Neural cell (in vitro differentiated cells): Measurements from ENCODE around the gene SLC6A6. TPM values are rescaled to one million over a fixed set of nuclear protein-coding genes. Genes with fewer than 3 reads are reported as not detected.

Experiments
- H2AFZ ChIP-seq: fragments of 200-600, 300-800 bp; sonication (generic), shearing (Covaris generic); 2 replicates; pipeline ENCODE4 v1.6.0; 2014; ENCODE audit warnings: low read depth, mild to moderate bottlenecking, antibody characterized with exemption, low read length, moderate library complexity
- H3F3A ChIP-seq: fragments of 200-600 bp; shearing (Covaris generic); 2 replicates; pipeline ENCODE4 v1.6.1; 2016; ENCODE audit warnings: mild to moderate bottlenecking, moderate library complexity, mixed read lengths, antibody characterized with exemption, low read length; ENCODE audit not compliant: insufficient read depth, poor library complexity, severe bottlenecking
- H3K27ac ChIP-seq: fragments of 200-600, 300-800 bp; sonication (generic), shearing (Covaris generic); 2 replicates; pipeline ENCODE4 v1.5.1; 2014; ENCODE audit warnings: mild to moderate bottlenecking, low read length, moderate library complexity
- H3K27me3 ChIP-seq: fragments of 300-800, 200-600 bp; sonication (generic), shearing (Covaris generic); 2 replicates; pipeline ENCODE4 v1.6.0; 2014; ENCODE audit warnings: mild to moderate bottlenecking, low read depth, low read length, moderate library complexity; ENCODE audit not compliant: insufficient read depth
- H3K36me3 ChIP-seq: fragments of 300-800, 200-600 bp; sonication (generic), shearing (Covaris generic); 2 replicates; pipeline ENCODE4 v1.5.1; 2014; ENCODE audit warnings: mild to moderate bottlenecking, antibody characterized with exemption, low read length, moderate library complexity; ENCODE audit not compliant: insufficient read depth
- H3K4me2 ChIP-seq: fragments of 300-800, 200-600 bp; sonication (generic), shearing (Covaris generic); 2 replicates; pipeline ENCODE4 v1.6.0; 2014; ENCODE audit warnings: mild to moderate bottlenecking, low read length
- H3K4me3 ChIP-seq: fragments of 300-800, 200-600 bp; sonication (generic), shearing (Covaris generic); 2 replicates; pipeline ENCODE4 v1.5.1; 2014; ENCODE audit warnings: mild to moderate bottlenecking, low read length, moderate library complexity
- H3K79me2 ChIP-seq: fragments of 200-600 bp; shearing (Covaris generic); replicated peaks from 2 replicates; pipeline ENCODE4 v1.6.0; 2014; ENCODE audit warnings: mild to moderate bottlenecking, low read length, moderate library complexity; ENCODE audit not compliant: insufficient read depth
- H3K9ac ChIP-seq: fragments of 300-800, 200-600 bp; sonication (generic), shearing (Covaris generic); 2 replicates; pipeline ENCODE4 v1.6.1; 2016; ENCODE audit warnings: mild to moderate bottlenecking, low read length, mixed read lengths
- H3K9me2 ChIP-seq: fragments of 200-600 bp; shearing (Covaris generic); 2 replicates; pipeline ENCODE4 v1.6.1; 2016; ENCODE audit warnings: mild to moderate bottlenecking, low read length, mixed read lengths; ENCODE audit not compliant: insufficient read depth
- H3K9me3 ChIP-seq: fragments of 200-600, 300-800 bp; sonication (generic), shearing (Covaris generic); 2 replicates; pipeline ENCODE4 v1.6.1; 2016; ENCODE audit warnings: mild to moderate bottlenecking, mixed run types, low read length, moderate library complexity, mixed read lengths
- H4K20me1 ChIP-seq: fragments of 200-600 bp; shearing (Covaris generic); 2 replicates; pipeline ENCODE4 v1.6.1; 2016; ENCODE audit warnings: mild to moderate bottlenecking, mixed run types; ENCODE audit not compliant: insufficient read depth
- CTCF ChIP-seq: fragments of 450-650 bp; IDR thresholded peaks from 2 replicates; pipeline ENCODE4 v1.5.1; 2014; ENCODE audit warnings: antibody characterized with exemption, mild to moderate bottlenecking, moderate library complexity; ENCODE audit not compliant: poor library complexity, severe bottlenecking
- EP300 ChIP-seq: fragments of 450-650 bp; conservative IDR thresholded peaks from 2 replicates; pipeline ENCODE4 v1.6.1; 2014; ENCODE audit warnings: antibody characterized with exemption, mild to moderate bottlenecking, moderate library complexity; ENCODE audit not compliant: poor library complexity, severe bottlenecking
- EZH2 ChIP-seq: fragments of 200-600, 300-800 bp; shearing (Covaris generic), sonication (generic); IDR thresholded peaks from 2 replicates; pipeline ENCODE4 v1.6.1; 2014; ENCODE audit warnings: antibody characterized with exemption, low read length, borderline replicate concordance, mild to moderate bottlenecking; ENCODE audit not compliant: insufficient read depth, poor library complexity, severe bottlenecking
- MXI1 ChIP-seq: fragments of 450-650 bp; conservative IDR thresholded peaks from 2 replicates; pipeline ENCODE4 v1.6.1; 2014; ENCODE audit warnings: antibody characterized with exemption, mild to moderate bottlenecking; ENCODE audit not compliant: poor library complexity, severe bottlenecking
- POLR2AphosphoS5 ChIP-seq: IDR thresholded peaks from 2 replicates; pipeline ENCODE4 v1.6.1; 2012
- RAD21 ChIP-seq: fragments of 450-650 bp; conservative IDR thresholded peaks from 2 replicates; pipeline ENCODE4 v1.6.1; 2014; ENCODE audit warnings: antibody characterized with exemption, mild to moderate bottlenecking, moderate library complexity
- SMC3 ChIP-seq: fragments of 450-650 bp; conservative IDR thresholded peaks from 2 replicates; pipeline ENCODE4 v1.6.1; 2014; ENCODE audit warnings: antibody characterized with exemption, mild to moderate bottlenecking, moderate library complexity; ENCODE audit not compliant: poor library complexity
- TAF1 ChIP-seq: IDR thresholded peaks from 2 replicates; pipeline ENCODE4 v1.6.1; 2012; ENCODE audit warnings: low read depth
- polyA plus RNA-seq: library from polyadenylated mRNA; depleted of rRNA; stranded (reverse); fragments of >200 nt; gene quantifications from 2 replicates; pipeline ENCODE4 v1.2.3, GENCODE V29; 2014
- TF ChIP-seq, protein P1 (sequence below): IDR thresholded peaks from 2 replicates; pipeline ENCODE4 v1.6.1; 2012; ENCODE audit warnings: borderline replicate concordance

The SLC6A6 gene
- polyA plus RNA-seq, 1 donor from 2014 or later = 15.9 TPM

- H3K36me3 ChIP-seq = no peaks in the 10 kb centered on the region
- no peak overlapping the region for H3K4me2 ChIP-seq
- no peaks in the 10 kb centered on the region for H3K9me2 ChIP-seq
- no peak overlapping the region for H3K4me3 ChIP-seq
- H3K9me3 ChIP-seq = no peaks in the 10 kb centered on the region
- H3F3A ChIP-seq = no peaks in the 10 kb centered on the region
- H2AFZ ChIP-seq = no peak overlapping the region
- no peaks in the 10 kb centered on the region for H3K27me3 ChIP-seq
- no peak overlapping the region for H3K27ac ChIP-seq
- TF ChIP-seq RAD21 (no peak), CTCF (no peak), TAF1 (no peak), MXI1 (no peak), SMC3 (no peak), EZH2 (no peak), POLR2AphosphoS5 (no peak), EP300 (no peak)
- TF ChIP-seq, protein P1, sequence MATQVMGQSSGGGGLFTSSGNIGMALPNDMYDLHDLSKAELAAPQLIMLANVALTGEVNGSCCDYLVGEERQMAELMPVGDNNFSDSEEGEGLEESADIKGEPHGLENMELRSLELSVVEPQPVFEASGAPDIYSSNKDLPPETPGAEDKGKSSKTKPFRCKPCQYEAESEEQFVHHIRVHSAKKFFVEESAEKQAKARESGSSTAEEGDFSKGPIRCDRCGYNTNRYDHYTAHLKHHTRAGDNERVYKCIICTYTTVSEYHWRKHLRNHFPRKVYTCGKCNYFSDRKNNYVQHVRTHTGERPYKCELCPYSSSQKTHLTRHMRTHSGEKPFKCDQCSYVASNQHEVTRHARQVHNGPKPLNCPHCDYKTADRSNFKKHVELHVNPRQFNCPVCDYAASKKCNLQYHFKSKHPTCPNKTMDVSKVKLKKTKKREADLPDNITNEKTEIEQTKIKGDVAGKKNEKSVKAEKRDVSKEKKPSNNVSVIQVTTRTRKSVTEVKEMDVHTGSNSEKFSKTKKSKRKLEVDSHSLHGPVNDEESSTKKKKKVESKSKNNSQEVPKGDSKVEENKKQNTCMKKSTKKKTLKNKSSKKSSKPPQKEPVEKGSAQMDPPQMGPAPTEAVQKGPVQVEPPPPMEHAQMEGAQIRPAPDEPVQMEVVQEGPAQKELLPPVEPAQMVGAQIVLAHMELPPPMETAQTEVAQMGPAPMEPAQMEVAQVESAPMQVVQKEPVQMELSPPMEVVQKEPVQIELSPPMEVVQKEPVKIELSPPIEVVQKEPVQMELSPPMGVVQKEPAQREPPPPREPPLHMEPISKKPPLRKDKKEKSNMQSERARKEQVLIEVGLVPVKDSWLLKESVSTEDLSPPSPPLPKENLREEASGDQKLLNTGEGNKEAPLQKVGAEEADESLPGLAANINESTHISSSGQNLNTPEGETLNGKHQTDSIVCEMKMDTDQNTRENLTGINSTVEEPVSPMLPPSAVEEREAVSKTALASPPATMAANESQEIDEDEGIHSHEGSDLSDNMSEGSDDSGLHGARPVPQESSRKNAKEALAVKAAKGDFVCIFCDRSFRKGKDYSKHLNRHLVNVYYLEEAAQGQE = no peak
- H3K9ac ChIP-seq = no peak overlapping the region
- no peaks in the 10 kb centered on the region for H3K79me2 ChIP-seq
- H4K20me1 ChIP-seq = no peaks in the 10 kb centered on the region
Measured at GRCh38 chr3:14370720-14371572, 31.5 kb upstream of the SLC6A6 start.

GRCh38 chr3:14371573-14372474 is 30.6 kb upstream of the SLC6A6 start:
- H2AFZ ChIP-seq = no peak overlapping the region
- no peaks in the 10 kb centered on the region for H3K27me3 ChIP-seq
- no peak overlapping the region for H3K4me2 ChIP-seq
- no peaks in the 10 kb centered on the region for H4K20me1 ChIP-seq
- H3F3A ChIP-seq = no peaks in the 10 kb centered on the region
- no peak overlapping the region for H3K4me3 ChIP-seq
- H3K9ac ChIP-seq = no peak overlapping the region
- no peaks in the 10 kb centered on the region for H3K79me2 ChIP-seq
- TF ChIP-seq MXI1 = no peak
- TF ChIP-seq TAF1 = no peak
- no peak for TF ChIP-seq SMC3
- no peak for TF ChIP-seq EP300
- no peaks in the 10 kb centered on the region for H3K9me3 ChIP-seq
- H3K36me3 ChIP-seq = no peaks in the 10 kb centered on the region
- no peaks in the 10 kb centered on the region for H3K9me2 ChIP-seq
- H3K27ac ChIP-seq = no peak overlapping the region
